Measurements from ENCODE around the gene GUCY2D.
A peak's percentile ranks its signal among the peaks of the same experiment; 100 is the strongest.
"Not testable (repeated sequence)": the region's sequence is repeated elsewhere in the genome, so short reads cannot be mapped to it uniquely, and the experiment has no call there.

Gene GUCY2D

GRCh38 chr17:8044819-8045810, 42.7 kb downstream of the GUCY2D start:
- no peak for DNase-seq (ENCODE audit: low spot score)

- no peak for DNase-seq (ENCODE audit: low spot score)
Measured at GRCh38 chr17:8046306-8046928, 44.0 kb downstream of the GUCY2D start.

GRCh38 chr17:8046929-8047768, 44.7 kb downstream of the GUCY2D start:
- no peak for DNase-seq (ENCODE audit: low spot score)

- DNase-seq (ENCODE audit: low spot score) = no peak
Measured at GRCh38 chr17:8047769-8048110, 45.3 kb downstream of the GUCY2D start.

GRCh38 chr17:8048236-8048635, 45.8 kb downstream of the GUCY2D start:
- DNase-seq (ENCODE audit: low spot score) = no peak

GRCh38 chr17:8048736-8049135, 46.3 kb downstream of the GUCY2D start:
- DNase-seq (ENCODE audit: low spot score) = no peak

- peak; percentile 47 for DNase-seq (ENCODE audit: low spot score)
Measured at GRCh38 chr17:8051831-8052230, 49.4 kb downstream of the GUCY2D start.

- no peak for DNase-seq (ENCODE audit: low spot score)
Measured at GRCh38 chr17:8052256-8053252, 50.1 kb downstream of the GUCY2D start.

- no peak for DNase-seq (ENCODE audit: low spot score)
Measured at GRCh38 chr17:8053600-8053999, 51.2 kb downstream of the GUCY2D start.

GRCh38 chr17:8055851-8056231, 53.4 kb downstream of the GUCY2D start:
- DNase-seq (ENCODE audit: low spot score) = peak; percentile 47

- peak; percentile 53 for DNase-seq (ENCODE audit: low spot score)
Measured at GRCh38 chr17:8056232-8056975, 54.0 kb downstream of the GUCY2D start.

GRCh38 chr17:8056976-8057625, 54.7 kb downstream of the GUCY2D start:
- DNase-seq (ENCODE audit: low spot score) = no peak

GRCh38 chr17:8057691-8058114, 55.3 kb downstream of the GUCY2D start:
- peak; percentile 50 for DNase-seq (ENCODE audit: low spot score)

- no peak for DNase-seq (ENCODE audit: low spot score)
Measured at GRCh38 chr17:8059131-8059530, 56.7 kb downstream of the GUCY2D start.

- DNase-seq (ENCODE audit: low spot score) = no peak
Measured at GRCh38 chr17:8060274-8060673, 57.9 kb downstream of the GUCY2D start.

- not testable (repeated sequence) for DNase-seq (ENCODE audit: low spot score)
Measured at GRCh38 chr17:8061851-8062250, 59.4 kb downstream of the GUCY2D start.

GRCh38 chr17:8062435-8062806, 60.0 kb downstream of the GUCY2D start:
- no peak for DNase-seq (ENCODE audit: low spot score)

- no peak for DNase-seq (ENCODE audit: low spot score)
Measured at GRCh38 chr17:8062807-8063483, 60.5 kb downstream of the GUCY2D start.

- DNase-seq (ENCODE audit: low spot score) = no peak
Measured at GRCh38 chr17:8063761-8064534, 61.5 kb downstream of the GUCY2D start.

Measured in left forelimb (tissue), 1 donor.